Measurements from ENCODE around the gene TNFSF9.
"Not testable (repeated sequence)": the region's sequence is repeated elsewhere in the genome, so short reads cannot be mapped to it uniquely, and the experiment has no call there.

TNFSF9 gene

GRCh38 chr19:6508028-6508771, 22.6 kb upstream of the TNFSF9 start:
- DNase-seq (ENCODE audit: low read depth) = not testable (repeated sequence)

- DNase-seq (ENCODE audit: low read depth) = no peak
Observed at GRCh38 chr19:6509118-6509971, 21.5 kb upstream of the TNFSF9 start.

- no peak for DNase-seq (ENCODE audit: low read depth)
Observed at GRCh38 chr19:6510618-6511017, 20.2 kb upstream of the TNFSF9 start.

DNA sequence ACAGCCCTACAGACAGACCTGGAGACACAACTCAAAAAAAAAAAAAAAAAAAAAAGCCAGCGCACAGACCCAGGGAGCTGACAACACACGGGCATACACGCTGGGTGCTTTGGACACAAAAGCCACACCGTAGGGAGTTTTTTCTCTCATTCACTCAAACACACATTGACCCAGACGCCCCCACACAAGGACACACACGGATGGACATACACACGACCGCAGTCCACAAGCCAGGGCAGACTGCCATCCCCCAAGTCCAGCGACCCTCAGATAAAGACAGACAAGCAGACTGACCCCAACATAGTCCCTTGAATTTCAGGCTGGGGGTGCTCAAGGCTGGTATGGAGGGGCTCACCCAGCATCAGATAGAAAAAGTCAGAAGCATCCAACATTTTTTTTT, 16.7 kb upstream of the TNFSF9 start:
- no peak for DNase-seq (ENCODE audit: low read depth)

- DNase-seq (ENCODE audit: low read depth) = no peak
Observed at GRCh38 chr19:6514926-6515544, 15.8 kb upstream of the TNFSF9 start.

DNA sequence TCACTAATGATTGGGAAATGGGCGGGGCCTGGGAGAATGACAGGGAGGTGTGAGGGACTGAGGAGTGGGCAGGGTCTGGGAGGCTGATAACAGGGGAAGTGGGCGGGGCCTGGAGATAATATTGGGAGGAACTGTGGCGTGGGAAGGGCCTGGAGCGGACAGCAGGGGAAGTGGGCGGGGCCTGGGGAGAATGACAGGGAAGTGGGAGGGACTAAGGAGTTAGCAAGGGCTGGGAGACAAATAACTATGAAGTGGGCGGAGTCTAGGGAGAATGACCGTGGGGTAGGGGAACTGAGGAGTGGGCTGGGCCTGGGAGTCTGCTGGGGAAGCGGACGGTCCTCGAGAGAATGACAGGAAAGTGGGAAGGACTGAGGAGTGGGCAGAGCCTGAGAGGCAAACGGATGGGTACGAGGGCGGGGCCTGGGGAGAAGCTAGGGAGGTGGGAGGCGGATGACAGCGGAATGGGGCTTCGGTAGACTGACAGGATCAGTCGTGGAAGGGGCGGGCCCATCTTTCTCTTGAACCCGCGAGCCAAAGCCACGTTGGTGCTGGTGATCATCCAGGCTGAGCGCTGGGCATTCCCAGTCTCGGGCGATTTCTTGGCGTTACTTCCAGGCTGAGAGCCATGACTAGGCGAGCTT, 14.7 kb upstream of the TNFSF9 start:
- peak; percentile 37 for DNase-seq (ENCODE audit: low read depth)

DNA sequence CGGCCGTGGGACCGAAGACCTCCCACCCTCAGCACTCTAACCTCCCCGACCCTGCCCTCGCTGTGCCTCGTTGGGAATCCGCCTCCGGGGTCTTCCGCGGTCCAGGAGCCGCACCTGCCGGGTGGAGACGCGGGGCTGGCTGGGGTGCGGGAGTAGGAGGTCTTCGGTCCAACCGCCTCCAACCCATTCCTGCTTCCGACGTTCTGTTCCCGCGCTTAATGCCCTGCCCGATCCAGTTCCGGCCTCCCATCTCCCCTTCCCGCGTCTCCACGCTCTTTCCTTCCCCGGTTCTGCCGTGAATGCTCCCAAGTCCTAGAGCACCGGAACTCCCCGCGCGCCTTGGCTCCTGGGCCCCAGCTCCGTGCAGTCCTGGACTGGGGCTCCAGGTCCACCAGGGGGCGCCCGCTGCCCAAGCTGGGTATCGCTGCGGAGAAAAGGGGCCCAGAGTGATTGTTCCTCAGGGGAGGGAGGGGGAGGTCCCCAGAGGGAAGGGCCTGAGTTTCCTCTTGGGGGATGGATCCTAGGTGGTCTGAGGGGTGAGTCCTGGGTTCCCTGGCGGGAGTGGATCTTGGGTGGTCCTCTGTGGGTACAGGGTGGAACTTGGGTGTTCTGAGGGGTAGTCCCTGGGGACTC, 14.1 kb upstream of the TNFSF9 start:
- peak; percentile 82 for DNase-seq (ENCODE audit: low read depth)

DNA sequence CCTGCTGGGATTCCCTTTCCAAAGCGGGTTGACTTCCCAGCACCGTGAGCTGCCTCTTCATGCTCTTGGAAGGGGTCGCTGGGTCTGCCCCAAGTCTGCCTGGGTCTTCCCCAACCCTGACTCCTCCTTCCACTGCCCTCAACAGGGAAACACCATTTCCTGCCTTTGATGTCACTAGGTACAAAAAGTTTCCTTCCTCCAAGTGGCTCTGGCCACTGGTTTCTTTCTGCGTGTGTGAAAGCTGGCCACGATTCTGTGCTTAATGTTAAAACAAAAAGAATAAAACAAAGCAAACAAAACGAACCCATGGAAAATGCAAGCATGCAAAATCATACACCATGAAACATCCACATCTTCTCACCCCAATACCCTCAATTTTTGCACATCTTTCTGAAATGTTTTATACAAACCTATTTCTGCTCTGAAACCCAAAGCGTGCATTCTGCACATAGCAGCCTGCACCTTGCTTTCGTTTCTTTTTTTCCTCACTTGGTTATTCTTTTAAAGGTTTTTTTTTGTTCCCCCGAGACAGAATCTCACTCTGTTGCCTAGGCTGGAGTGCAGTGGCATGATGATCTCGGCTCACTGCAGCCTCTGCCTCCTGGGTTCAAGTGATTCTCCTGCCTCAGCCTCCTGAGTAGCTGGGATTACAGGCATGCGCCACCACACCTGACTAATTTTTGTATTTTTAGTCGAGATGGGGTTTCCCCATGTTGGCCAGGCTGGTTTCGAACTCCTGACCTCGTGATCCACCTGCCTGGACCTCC, 12.5 kb upstream of the TNFSF9 start:
- no peak for DNase-seq (ENCODE audit: low read depth)

DNA sequence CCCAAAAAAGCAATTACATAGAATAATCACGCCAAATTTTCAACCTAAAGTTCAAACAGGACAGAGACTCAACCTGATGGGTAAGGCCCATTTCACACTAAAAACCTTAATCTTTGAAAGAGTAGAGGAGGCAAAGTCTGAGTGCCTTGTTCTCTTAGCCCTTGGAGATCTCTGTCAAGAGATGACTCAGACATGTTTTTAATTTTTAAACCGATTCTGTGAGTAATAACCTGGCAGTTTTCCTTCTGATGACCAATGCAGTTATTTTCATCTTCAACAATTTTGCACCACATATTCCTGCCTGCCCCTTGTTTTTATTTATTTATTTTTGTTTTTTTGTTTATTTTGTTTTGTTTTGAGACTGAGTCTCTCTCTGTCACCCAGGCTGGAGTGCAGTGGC, 11.5 kb upstream of the TNFSF9 start:
- DNase-seq (ENCODE audit: low read depth) = no peak

DNA sequence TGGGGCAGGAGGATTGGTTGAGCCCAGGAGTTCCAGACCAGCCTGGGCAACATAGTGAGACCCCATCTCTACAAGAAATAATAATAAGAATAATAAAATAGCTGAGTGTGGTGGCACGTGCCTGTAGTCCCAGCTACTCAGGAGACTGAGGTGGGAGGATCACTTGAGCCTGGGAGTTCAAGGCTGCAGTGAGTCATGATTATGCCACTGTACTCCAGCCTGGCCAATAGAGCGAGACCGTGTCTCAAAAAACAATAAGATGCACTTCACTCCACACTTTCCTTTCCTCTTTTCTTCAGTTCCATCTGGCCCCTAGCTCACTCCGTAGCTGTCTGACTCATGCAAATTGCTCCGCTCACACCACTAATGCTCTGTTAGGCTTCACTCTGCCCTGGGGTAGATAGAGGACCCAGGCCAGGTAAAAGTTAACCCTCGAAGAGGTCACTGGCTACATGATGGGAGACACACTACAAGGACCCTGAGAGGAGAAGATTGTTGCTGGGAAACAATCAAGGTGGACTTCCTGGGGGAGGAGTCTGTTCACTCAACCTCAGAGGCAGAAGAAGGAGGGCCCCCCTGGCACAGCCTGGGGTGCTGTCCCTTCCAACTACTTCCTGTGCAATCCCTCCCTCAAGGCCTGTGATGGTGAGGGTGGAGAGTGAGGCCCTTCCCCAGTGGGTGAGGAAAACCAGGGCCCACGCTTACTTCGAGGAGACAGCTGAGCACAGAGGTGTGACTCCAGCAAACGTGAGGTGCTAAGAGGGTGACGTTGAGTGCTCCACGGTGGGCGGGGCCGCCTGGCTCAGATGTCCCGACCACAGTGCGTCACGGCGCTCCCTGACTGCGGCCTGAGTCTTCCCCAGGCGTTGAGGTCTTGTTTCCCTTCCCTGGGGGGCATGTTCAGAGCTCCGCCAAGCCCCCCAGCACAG, 8.8 kb upstream of the TNFSF9 start:
- DNase-seq (ENCODE audit: low read depth) = peak; percentile 39

DNA sequence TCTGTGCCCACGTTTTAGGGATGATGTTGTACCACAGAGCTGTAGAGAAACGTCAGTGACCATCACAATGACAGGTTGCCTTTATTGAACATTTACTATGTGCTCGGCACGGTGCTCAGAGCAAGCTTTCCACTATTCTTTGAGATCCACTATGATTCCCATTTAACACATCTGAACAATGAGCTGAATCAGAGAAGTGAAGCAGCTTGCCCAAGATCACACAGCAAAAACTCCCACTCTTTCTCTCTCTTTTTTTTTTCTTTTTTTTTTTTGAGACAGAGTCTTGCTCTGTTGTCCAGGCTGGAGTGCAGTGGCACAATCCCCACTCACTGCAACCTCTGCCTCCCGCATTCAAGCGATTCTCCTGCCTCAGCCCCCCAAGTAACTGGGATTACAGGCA, 8.1 kb upstream of the TNFSF9 start:
- no peak for DNase-seq (ENCODE audit: low read depth)

DNA sequence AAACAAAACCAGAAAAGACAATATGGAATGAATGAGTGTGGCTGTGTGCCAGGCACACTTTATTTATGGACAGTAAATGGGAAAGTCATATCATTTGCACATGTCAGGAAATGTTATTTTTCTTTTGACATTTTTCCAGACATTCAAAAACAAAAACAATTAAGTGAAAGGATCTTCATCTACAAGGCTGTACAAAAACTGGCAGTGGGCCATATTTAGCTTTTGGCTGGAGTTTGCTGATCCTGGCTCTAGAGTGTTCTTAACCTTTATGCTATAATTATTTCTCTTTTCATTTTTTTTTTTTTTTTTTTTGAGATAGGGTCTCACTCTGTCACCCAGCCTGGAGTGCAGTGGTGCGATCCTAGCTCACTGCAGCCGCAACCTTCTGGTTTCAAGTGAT, 6.5 kb upstream of the TNFSF9 start:
- DNase-seq (ENCODE audit: low read depth) = no peak

- DNase-seq (ENCODE audit: low read depth) = no peak
Observed at GRCh38 chr19:6527893-6528543, 2.8 kb upstream of the TNFSF9 start.

DNA sequence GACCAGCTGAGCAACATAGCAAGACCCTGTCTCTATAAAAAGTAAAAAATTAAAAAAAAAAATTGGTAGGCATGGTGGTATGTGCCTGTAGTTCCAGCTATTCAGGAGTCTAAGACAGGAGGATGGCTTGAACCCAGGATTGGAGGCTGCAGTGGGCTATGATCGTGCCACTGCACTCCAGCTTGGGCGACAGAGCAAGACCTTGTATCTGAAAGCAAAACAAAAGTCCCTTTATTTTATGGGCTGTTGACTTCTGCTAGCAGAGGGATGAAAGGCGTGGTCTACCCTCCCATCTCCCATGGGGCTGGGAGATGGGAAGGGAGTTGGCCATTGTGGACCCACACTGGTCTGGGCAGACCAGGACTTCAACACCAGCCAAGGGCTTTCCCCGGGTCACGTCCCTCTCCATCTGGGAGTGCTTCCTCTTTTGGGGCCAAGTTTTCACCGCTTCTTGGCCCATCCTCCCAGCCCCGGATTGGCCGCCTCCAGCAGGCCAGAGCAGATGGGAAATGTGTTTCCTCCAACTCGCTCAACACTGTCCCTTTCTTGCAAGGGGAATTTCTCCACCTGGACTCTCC, 2.2 kb upstream of the TNFSF9 start:
- DNase-seq (ENCODE audit: low read depth) = no peak

- DNase-seq (ENCODE audit: low read depth) = no peak
Observed at GRCh38 chr19:6529351-6529750, 1.5 kb upstream of the TNFSF9 start.

DNA sequence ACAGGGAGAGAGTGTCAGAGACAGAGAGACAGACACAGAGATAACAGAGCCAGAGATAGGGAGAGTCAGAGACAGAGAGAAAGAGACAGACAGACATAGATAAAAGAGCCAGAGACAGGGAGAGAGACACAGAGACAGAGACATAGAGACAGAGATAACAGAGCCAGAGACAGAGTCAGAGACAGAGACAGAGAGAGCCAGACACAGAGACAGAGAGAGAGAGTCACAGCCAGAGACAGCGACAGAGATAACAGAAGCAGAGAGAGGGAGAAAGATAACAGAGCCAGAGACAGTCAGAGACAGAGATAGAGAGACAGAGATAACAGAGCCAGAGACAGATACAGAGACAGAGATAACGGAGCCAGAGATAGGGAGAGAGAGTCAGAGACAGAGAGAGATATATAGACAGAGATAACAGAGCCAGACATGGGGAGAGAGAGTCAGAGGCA, 865 bp upstream of the TNFSF9 start:
- DNase-seq (ENCODE audit: low read depth) = no peak

- DNase-seq (ENCODE audit: low read depth) = no peak
Observed at GRCh38 chr19:6531163-6531955, 533 bp downstream of the TNFSF9 start.

- no peak for DNase-seq (ENCODE audit: low read depth)
Observed at GRCh38 chr19:6531956-6532243, 1.1 kb downstream of the TNFSF9 start.

Measured in activated T-helper 1 cell treated with Interleukin-2 at 50 U/mL for 16 hours (primary cell).